HG02571 (cell line): ENCODE data around the gene TAF3.
"Not testable (repeated sequence)": the region's sequence is repeated elsewhere in the genome, so short reads cannot be mapped to it uniquely, and the experiment has no call there.

ENCODE experiments used
- ATAC-seq: cut with Tn5 transposase; IDR thresholded peaks from one replicate; pipeline ENCODE4 v1.9.1; 2021; ENCODE audit warnings: mild to moderate bottlenecking, moderate library complexity; ENCODE audit not compliant: unreplicated experiment

Gene TAF3

GRCh38 chr10:8023321-8023720 lies 205.0 kb downstream of the TAF3 start:
- no peak for ATAC-seq

GRCh38 chr10:8023851-8024250 lies 205.5 kb downstream of the TAF3 start:
- no peak for ATAC-seq

- no peak for ATAC-seq
Measured at GRCh38 chr10:8026349-8027259, 208.3 kb downstream of the TAF3 start.

GRCh38 chr10:8031211-8031610 lies 212.9 kb downstream of the TAF3 start:
- not testable (repeated sequence) for ATAC-seq

- ATAC-seq = no peak
Measured at GRCh38 chr10:8032558-8032957, 214.3 kb downstream of the TAF3 start.

GRCh38 chr10:8033812-8034465 lies 215.6 kb downstream of the TAF3 start:
- no peak for ATAC-seq

GRCh38 chr10:8034466-8035005 lies 216.2 kb downstream of the TAF3 start:
- no peak for ATAC-seq

- no peak for ATAC-seq
Measured at GRCh38 chr10:8035006-8035640, 216.8 kb downstream of the TAF3 start.

- no peak for ATAC-seq
Measured at GRCh38 chr10:8035641-8036470, 217.6 kb downstream of the TAF3 start.

GRCh38 chr10:8036506-8037198 lies 218.3 kb downstream of the TAF3 start:
- no peak for ATAC-seq

- no peak for ATAC-seq
Measured at GRCh38 chr10:8037199-8037801, 219.0 kb downstream of the TAF3 start.

- no peak for ATAC-seq
Measured at GRCh38 chr10:8037941-8038894, 219.9 kb downstream of the TAF3 start.

- no peak for ATAC-seq
Measured at GRCh38 chr10:8039321-8039881, 221.1 kb downstream of the TAF3 start.

GRCh38 chr10:8040651-8041050 lies 222.3 kb downstream of the TAF3 start:
- ATAC-seq = no peak

- no peak for ATAC-seq
Measured at GRCh38 chr10:8041284-8041991, 223.1 kb downstream of the TAF3 start.

GRCh38 chr10:8041992-8042720 lies 223.9 kb downstream of the TAF3 start:
- ATAC-seq = no peak
